Endothelial cell of coronary artery (primary cell): ENCODE measurements around the gene HJURP. TPM values are rescaled to one million over a fixed set of nuclear protein-coding genes. Genes with fewer than 3 reads are reported as not detected.

ENCODE experiments used
- total RNA-seq: library from RNA; depleted of rRNA; stranded (reverse); fragments of >200 nt; gene quantifications from 2 replicates; pipeline ENCODE4 v1.2.3, GENCODE V29; 2014

HJURP gene, protein sequence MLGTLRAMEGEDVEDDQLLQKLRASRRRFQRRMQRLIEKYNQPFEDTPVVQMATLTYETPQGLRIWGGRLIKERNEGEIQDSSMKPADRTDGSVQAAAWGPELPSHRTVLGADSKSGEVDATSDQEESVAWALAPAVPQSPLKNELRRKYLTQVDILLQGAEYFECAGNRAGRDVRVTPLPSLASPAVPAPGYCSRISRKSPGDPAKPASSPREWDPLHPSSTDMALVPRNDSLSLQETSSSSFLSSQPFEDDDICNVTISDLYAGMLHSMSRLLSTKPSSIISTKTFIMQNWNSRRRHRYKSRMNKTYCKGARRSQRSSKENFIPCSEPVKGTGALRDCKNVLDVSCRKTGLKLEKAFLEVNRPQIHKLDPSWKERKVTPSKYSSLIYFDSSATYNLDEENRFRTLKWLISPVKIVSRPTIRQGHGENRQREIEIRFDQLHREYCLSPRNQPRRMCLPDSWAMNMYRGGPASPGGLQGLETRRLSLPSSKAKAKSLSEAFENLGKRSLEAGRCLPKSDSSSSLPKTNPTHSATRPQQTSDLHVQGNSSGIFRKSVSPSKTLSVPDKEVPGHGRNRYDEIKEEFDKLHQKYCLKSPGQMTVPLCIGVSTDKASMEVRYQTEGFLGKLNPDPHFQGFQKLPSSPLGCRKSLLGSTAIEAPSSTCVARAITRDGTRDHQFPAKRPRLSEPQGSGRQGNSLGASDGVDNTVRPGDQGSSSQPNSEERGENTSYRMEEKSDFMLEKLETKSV
- total RNA-seq = 7.9 and 19.0 TPM in 2 replicates

DNA sequence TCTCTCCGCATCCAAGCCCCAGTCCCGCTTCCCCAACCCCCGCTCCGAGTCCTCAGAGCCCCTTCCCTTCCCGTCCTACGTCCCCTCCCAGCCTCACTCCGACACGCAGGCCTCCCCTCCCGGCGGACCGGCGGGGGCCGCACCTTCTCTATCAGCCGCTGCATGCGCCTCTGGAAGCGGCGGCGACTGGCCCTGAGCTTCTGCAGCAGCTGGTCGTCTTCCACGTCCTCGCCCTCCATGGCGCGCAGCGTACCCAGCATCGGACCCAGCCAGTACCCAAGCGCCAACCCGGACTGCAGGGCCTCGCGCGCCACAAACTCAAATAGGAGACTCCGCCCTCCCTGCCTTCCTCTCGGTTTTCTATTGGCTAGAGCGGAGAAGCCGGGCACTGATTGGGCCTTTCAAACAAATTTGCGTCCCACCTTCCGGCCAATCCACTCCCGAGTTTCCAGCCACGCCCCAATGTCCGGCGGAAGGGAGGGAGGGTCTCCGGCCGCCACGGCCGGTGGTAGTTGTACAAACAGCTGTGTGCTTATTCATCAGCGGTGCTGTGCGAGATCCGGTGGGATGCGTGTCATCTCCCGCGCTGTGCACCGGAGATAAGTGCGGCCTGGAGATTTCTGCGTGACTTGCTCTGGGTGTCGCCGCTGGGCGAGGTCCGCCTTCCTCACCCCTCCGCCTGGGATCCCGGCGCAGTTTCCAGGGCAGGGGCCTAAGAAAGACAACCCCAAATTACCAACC is at the start of gene HJURP:
Gene HJURP (minus strand): TSS at position 295 of the 741 bp plus-strand sequence. CDS start 35 bp downstream, at position 260.

DNA sequence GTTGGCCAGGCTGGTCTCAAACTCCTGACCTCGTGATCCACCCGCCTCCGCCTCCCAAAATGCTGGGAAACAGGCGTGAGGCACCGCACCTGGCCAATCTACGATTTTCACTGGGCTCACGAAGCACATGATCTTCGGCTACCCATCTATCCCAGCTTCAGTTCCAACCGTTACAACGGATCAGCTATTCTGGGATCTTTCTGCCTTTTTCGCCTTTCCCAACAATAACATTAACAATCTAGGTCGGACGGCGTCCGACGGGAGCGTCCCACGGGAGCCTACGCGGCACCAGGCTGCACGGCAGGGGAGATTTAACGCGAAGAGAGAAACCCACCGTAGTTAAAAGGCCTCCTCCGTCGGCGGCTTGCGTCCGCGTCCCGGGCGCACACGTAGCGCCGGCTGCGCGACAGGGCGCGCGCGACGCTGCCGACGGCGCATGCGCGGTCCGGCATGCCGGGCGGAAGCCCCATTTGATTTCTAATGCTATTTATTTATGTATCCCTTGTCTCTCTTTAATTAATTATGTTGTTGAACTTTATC is 13.7 kb upstream of the HJURP start, which contains the start of gene MSL3B:
Gene MSL3B (minus strand): TSS at position 394 of the 540 bp plus-strand sequence.

Other genes starting within 250 kb of the HJURP start
- not detected in 2 replicates for gene UGT1A8, start 236.9 kb downstream of the HJURP start, total RNA-seq
- gene UGT1A10, start 218.1 kb downstream of the HJURP start, total RNA-seq = not detected in 2 replicates
- not detected in 2 replicates for gene UGT1A9, start 182.6 kb downstream of the HJURP start, total RNA-seq
- not detected in 2 replicates for gene UGT1A7, start 172.6 kb downstream of the HJURP start, total RNA-seq
- not detected in 2 replicates for gene UGT1A6, start 161.6 kb downstream of the HJURP start, total RNA-seq
- not detected in 2 replicates for gene UGT1A5, start 141.6 kb downstream of the HJURP start, total RNA-seq
- not detected in 2 replicates for gene UGT1A4, start 135.8 kb downstream of the HJURP start, total RNA-seq
- gene UGT1A3, start 125.5 kb downstream of the HJURP start, total RNA-seq = not detected in 2 replicates
- not detected in 2 replicates for gene UGT1A1, start 94.3 kb downstream of the HJURP start, total RNA-seq
- gene MROH2A, start 76.2 kb downstream of the HJURP start, total RNA-seq = not detected in 2 replicates
- not detected in 2 replicates for gene TRPM8, start 62.8 kb upstream of the HJURP start, total RNA-seq
- gene SPP2, start 196.2 kb upstream of the HJURP start, total RNA-seq = not detected in 2 replicates